ENCODE results near the gene TRIM41.

DNA sequence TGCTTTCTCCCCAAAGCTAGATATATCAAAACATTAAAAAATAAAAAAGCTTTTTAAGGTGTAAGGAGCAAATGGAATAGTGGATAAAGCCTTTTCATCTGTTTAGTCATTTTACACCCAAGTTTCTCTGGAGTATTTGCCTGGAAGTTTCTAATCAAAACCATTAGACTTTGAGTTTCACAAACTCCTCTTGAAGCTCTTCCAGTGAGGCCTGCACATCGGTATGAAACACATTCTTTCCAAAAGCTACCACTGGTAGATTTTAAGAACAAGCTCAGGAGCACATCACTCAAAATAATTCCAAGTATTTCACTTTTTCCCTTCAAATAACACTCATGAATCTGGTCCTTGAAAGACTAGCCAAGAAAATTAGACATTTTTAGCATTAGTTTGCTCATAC lies 32.2 kb downstream of the TRIM41 start:
- TF ChIP-seq, protein P1, sequence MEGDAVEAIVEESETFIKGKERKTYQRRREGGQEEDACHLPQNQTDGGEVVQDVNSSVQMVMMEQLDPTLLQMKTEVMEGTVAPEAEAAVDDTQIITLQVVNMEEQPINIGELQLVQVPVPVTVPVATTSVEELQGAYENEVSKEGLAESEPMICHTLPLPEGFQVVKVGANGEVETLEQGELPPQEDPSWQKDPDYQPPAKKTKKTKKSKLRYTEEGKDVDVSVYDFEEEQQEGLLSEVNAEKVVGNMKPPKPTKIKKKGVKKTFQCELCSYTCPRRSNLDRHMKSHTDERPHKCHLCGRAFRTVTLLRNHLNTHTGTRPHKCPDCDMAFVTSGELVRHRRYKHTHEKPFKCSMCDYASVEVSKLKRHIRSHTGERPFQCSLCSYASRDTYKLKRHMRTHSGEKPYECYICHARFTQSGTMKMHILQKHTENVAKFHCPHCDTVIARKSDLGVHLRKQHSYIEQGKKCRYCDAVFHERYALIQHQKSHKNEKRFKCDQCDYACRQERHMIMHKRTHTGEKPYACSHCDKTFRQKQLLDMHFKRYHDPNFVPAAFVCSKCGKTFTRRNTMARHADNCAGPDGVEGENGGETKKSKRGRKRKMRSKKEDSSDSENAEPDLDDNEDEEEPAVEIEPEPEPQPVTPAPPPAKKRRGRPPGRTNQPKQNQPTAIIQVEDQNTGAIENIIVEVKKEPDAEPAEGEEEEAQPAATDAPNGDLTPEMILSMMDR (conservative IDR thresholded peaks at IDR 0.05; ENCODE audit: low read depth in 2 of 2): no peak
- TF ChIP-seq JUNB (IDR thresholded peaks at IDR 0.05; ENCODE audit: unreplicated experiment): no peak
- no peak for TF ChIP-seq POLR2AphosphoS5 (IDR thresholded peaks at IDR 0.05; ENCODE audit: low read depth)
- TF ChIP-seq ZNF331 (CRISPR knock-in tag; IDR thresholded peaks at IDR 0.05; ENCODE audit: low read depth): no peak
- no peak for TF ChIP-seq EZH2phosphoT487 (IDR thresholded peaks at IDR 0.05; ENCODE audit: unreplicated experiment)
- TF ChIP-seq, protein P2, sequence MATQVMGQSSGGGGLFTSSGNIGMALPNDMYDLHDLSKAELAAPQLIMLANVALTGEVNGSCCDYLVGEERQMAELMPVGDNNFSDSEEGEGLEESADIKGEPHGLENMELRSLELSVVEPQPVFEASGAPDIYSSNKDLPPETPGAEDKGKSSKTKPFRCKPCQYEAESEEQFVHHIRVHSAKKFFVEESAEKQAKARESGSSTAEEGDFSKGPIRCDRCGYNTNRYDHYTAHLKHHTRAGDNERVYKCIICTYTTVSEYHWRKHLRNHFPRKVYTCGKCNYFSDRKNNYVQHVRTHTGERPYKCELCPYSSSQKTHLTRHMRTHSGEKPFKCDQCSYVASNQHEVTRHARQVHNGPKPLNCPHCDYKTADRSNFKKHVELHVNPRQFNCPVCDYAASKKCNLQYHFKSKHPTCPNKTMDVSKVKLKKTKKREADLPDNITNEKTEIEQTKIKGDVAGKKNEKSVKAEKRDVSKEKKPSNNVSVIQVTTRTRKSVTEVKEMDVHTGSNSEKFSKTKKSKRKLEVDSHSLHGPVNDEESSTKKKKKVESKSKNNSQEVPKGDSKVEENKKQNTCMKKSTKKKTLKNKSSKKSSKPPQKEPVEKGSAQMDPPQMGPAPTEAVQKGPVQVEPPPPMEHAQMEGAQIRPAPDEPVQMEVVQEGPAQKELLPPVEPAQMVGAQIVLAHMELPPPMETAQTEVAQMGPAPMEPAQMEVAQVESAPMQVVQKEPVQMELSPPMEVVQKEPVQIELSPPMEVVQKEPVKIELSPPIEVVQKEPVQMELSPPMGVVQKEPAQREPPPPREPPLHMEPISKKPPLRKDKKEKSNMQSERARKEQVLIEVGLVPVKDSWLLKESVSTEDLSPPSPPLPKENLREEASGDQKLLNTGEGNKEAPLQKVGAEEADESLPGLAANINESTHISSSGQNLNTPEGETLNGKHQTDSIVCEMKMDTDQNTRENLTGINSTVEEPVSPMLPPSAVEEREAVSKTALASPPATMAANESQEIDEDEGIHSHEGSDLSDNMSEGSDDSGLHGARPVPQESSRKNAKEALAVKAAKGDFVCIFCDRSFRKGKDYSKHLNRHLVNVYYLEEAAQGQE (IDR thresholded peaks at IDR 0.05; ENCODE audit: unreplicated experiment): no peak
- no peak for TF ChIP-seq EZH2 (IDR thresholded peaks at IDR 0.05; ENCODE audit: low read depth, unreplicated experiment)
- no peak for TF ChIP-seq NANOG (IDR thresholded peaks at IDR 0.05; ENCODE audit: borderline replicate concordance)
- TF ChIP-seq, protein P3, sequence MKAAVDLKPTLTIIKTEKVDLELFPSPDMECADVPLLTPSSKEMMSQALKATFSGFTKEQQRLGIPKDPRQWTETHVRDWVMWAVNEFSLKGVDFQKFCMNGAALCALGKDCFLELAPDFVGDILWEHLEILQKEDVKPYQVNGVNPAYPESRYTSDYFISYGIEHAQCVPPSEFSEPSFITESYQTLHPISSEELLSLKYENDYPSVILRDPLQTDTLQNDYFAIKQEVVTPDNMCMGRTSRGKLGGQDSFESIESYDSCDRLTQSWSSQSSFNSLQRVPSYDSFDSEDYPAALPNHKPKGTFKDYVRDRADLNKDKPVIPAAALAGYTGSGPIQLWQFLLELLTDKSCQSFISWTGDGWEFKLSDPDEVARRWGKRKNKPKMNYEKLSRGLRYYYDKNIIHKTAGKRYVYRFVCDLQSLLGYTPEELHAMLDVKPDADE (IDR thresholded peaks at IDR 0.05): no peak
- TF ChIP-seq ZNF114 (CRISPR knock-in tag; IDR thresholded peaks at IDR 0.05): no peak
- no peak for TF ChIP-seq STAT1 (IDR thresholded peaks at IDR 0.05; ENCODE audit: unreplicated experiment)
- TF ChIP-seq CREB1 (CRISPR knock-in tag; IDR thresholded peaks at IDR 0.05; ENCODE audit: low read depth): no peak
- TF ChIP-seq, protein P4, sequence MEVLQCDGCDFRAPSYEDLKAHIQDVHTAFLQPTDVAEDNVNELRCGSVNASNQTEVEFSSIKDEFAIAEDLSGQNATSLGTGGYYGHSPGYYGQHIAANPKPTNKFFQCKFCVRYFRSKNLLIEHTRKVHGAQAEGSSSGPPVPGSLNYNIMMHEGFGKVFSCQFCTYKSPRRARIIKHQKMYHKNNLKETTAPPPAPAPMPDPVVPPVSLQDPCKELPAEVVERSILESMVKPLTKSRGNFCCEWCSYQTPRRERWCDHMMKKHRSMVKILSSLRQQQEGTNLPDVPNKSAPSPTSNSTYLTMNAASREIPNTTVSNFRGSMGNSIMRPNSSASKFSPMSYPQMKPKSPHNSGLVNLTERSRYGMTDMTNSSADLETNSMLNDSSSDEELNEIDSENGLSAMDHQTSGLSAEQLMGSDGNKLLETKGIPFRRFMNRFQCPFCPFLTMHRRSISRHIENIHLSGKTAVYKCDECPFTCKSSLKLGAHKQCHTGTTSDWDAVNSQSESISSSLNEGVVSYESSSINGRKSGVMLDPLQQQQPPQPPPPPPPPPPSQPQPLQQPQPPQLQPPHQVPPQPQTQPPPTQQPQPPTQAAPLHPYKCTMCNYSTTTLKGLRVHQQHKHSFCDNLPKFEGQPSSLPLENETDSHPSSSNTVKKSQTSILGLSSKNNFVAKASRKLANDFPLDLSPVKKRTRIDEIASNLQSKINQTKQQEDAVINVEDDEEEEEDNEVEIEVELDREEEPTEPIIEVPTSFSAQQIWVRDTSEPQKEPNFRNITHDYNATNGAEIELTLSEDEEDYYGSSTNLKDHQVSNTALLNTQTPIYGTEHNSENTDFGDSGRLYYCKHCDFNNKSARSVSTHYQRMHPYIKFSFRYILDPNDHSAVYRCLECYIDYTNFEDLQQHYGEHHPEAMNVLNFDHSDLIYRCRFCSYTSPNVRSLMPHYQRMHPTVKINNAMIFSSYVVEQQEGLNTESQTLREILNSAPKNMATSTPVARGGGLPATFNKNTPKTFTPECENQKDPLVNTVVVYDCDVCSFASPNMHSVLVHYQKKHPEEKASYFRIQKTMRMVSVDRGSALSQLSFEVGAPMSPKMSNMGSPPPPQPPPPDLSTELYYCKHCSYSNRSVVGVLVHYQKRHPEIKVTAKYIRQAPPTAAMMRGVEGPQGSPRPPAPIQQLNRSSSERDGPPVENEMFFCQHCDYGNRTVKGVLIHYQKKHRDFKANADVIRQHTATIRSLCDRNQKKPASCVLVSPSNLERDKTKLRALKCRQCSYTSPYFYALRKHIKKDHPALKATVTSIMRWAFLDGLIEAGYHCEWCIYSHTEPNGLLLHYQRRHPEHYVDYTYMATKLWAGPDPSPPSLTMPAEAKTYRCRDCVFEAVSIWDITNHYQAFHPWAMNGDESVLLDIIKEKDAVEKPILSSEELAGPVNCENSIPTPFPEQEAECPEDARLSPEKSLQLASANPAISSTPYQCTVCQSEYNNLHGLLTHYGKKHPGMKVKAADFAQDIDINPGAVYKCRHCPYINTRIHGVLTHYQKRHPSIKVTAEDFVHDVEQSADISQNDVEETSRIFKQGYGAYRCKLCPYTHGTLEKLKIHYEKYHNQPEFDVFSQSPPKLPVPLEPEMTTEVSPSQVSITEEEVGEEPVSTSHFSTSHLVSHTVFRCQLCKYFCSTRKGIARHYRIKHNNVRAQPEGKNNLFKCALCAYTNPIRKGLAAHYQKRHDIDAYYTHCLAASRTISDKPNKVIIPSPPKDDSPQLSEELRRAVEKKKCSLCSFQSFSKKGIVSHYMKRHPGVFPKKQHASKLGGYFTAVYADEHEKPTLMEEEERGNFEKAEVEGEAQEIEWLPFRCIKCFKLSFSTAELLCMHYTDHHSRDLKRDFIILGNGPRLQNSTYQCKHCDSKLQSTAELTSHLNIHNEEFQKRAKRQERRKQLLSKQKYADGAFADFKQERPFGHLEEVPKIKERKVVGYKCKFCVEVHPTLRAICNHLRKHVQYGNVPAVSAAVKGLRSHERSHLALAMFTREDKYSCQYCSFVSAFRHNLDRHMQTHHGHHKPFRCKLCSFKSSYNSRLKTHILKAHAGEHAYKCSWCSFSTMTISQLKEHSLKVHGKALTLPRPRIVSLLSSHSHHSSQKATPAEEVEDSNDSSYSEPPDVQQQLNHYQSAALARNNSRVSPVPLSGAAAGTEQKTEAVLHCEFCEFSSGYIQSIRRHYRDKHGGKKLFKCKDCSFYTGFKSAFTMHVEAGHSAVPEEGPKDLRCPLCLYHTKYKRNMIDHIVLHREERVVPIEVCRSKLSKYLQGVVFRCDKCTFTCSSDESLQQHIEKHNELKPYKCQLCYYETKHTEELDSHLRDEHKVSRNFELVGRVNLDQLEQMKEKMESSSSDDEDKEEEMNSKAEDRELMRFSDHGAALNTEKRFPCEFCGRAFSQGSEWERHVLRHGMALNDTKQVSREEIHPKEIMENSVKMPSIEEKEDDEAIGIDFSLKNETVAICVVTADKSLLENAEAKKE (CRISPR knock-in tag; IDR thresholded peaks at IDR 0.05): no peak

Measured in GM23338 (cell line).